Breast epithelium (tissue), 3 donors: Measurements from ENCODE around the gene MTCL1.

ENCODE experiments used
- CTCF ChIP-seq, 3 donors: fragments of 450-650 bp; IDR thresholded peaks; one replicate each; pipeline ENCODE4 v1.5.1; 2016 to 2017; ENCODE audit warnings: antibody characterized with exemption in 3 of 3, mild to moderate bottlenecking in 3 of 3, moderate library complexity in 3 of 3
- POLR2A ChIP-seq: fragments of 450-650 bp; IDR thresholded peaks from one replicate; pipeline ENCODE4 v1.6.1; 2016; ENCODE audit warnings: antibody characterized with exemption, mild to moderate bottlenecking, moderate library complexity
- POLR2AphosphoS5 ChIP-seq, 3 donors: sonication (generic); formaldehyde crosslinking; IDR thresholded peaks; one replicate each; pipeline ENCODE4 v1.6.1; 2017; ENCODE audit warnings: antibody characterized with exemption in 3 of 3

GRCh38 chr18:8762968-8763367 lies 57.6 kb downstream of the MTCL1 start:
- TF ChIP-seq POLR2A, result no peak
- no peak for TF ChIP-seq CTCF (IDR thresholded peaks at IDR 0.05)
- TF ChIP-seq POLR2AphosphoS5 (IDR thresholded peaks at IDR 0.05), result no peak
